Effector memory CD4-positive, alpha-beta T cell (primary cell): ENCODE results near the gene LAMB3.

Experiments
- DNase-seq, 3 donors: peaks; one replicate each; pipeline ENCODE4 v3.0.0-alpha.2; 2020
- H3K27ac ChIP-seq: 2 replicates; pipeline ENCODE4 v1.7.0; 2013; ENCODE audit warnings: mild to moderate bottlenecking, low read length, moderate library complexity; ENCODE audit not compliant: insufficient read depth, poor library complexity, severe bottlenecking
- H3K27me3 ChIP-seq: replicated peaks from 2 replicates; pipeline ENCODE4 v1.7.0; 2013; ENCODE audit warnings: mild to moderate bottlenecking, low read length; ENCODE audit not compliant: insufficient read depth, control insufficient read depth, poor library complexity, severe bottlenecking
- H3K36me3 ChIP-seq: 2 replicates; pipeline ENCODE4 v1.7.0; 2013; ENCODE audit warnings: mild to moderate bottlenecking, low read length, moderate library complexity; ENCODE audit not compliant: control insufficient read depth, insufficient read depth
- H3K4me1 ChIP-seq: 2 replicates; pipeline ENCODE4 v1.7.0; 2013; ENCODE audit warnings: low read length, mild to moderate bottlenecking; ENCODE audit not compliant: control insufficient read depth, insufficient read depth, poor library complexity, severe bottlenecking
- H3K4me3 ChIP-seq: 2 replicates; pipeline ENCODE4 v1.7.0; 2013; ENCODE audit warnings: low read length, low read depth, mild to moderate bottlenecking; ENCODE audit not compliant: insufficient read depth, poor library complexity, severe bottlenecking
- H3K9me3 ChIP-seq: 2 replicates; pipeline ENCODE4 v1.7.0; 2013; ENCODE audit warnings: mild to moderate bottlenecking, low read length, moderate library complexity; ENCODE audit not compliant: control insufficient read depth

The LAMB3 gene

DNA sequence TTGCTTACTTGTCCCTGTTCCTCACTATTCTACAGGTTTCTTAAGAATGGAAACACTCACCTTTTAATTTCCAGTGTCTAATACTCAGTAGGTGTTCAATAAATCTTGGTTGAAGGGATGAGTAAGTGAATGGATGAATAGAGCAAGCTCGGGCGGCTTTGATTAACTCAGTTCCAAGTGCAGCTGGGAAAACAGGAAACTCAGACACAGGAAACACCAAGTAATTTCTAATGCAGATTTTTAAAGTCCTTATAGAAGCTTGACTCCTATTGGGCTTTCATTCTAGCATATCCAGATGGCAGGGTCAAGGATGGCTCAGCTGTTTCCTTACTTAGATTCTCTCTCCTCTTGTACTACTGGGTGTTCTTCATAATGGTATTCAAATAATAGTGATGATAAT, 54.7 kb downstream of the LAMB3 start:
- DNase-seq = no peak

DNA sequence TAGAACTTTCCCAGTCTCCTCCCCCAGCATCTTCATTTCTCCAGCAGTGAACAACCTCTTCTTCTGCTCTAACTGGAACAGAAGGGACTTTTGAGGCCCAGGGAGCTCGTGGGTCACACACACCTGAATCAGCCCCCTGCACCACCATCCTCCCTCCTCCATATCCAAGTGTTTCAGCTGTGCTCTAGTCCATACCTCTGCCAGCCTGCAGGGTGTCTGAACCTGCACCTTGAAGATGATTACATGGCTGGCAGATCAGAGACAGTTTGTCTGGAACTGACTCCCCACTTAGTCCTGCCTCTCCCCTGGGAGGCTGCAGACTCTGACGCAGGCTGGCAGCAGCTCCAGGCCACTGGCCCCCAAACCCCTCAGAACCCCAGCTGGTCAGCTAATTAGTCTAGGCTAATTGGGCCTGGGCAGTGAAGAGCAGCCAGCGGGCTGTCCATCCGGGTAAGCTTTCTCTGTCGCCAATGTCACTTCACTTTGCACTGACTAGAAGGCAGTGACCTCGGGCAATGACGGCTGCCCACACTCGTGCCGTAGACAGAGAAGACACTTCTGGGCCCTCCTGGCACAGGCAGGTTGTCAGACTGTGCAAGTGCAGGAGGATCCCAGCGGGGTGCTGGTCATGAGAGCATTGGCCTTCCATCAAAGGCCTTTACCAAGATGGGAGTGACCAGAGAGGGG, 56.5 kb downstream of the LAMB3 start:
- DNase-seq = no peak
- Histone ChIP-seq H3K27ac (no peak overlapping the region), H3K4me3 (no peak overlapping the region), H3K4me1 (no peaks in the 10 kb centered on the region), H3K9me3 (no peaks in the 10 kb centered on the region), H3K36me3 (no peaks in the 10 kb centered on the region), H3K27me3 (no peaks in the 10 kb centered on the region)

More for the DNA sequence above, 54.7 kb downstream of the LAMB3 start:
- Histone ChIP-seq H3K4me3 (no peak overlapping the region), H3K27me3 (no peaks in the 10 kb centered on the region), H3K4me1 (no peaks in the 10 kb centered on the region), H3K27ac (no peak overlapping the region), H3K36me3 (no peaks in the 10 kb centered on the region), H3K9me3 (no peaks in the 10 kb centered on the region)

DNA sequence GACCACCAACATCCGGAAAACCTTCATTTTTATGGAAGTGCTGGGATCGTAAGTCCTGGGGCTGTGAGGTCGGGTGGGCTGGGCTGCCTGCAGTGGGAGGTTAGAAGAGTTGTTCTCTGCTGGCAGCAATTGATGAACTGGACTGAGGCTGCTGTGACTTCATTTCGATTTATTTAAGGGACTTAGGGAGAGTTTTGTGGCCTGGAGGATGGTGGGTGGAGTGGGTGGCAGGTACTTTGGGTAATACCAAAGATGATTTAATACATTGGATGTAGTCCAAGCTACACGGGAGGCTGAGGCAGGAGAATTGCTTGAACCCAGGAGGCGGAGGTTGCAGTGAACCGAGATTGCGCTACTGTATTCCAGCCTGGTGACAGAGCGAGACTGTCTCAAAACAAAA, 57.2 kb downstream of the LAMB3 start:
- H3K27me3 ChIP-seq = no peaks in the 10 kb centered on the region
- no peaks in the 10 kb centered on the region for H3K4me1 ChIP-seq
- H3K4me3 ChIP-seq = no peak overlapping the region
- no peaks in the 10 kb centered on the region for H3K36me3 ChIP-seq
- DNase-seq = no peak
- no peak overlapping the region for H3K27ac ChIP-seq
- no peaks in the 10 kb centered on the region for H3K9me3 ChIP-seq

DNA sequence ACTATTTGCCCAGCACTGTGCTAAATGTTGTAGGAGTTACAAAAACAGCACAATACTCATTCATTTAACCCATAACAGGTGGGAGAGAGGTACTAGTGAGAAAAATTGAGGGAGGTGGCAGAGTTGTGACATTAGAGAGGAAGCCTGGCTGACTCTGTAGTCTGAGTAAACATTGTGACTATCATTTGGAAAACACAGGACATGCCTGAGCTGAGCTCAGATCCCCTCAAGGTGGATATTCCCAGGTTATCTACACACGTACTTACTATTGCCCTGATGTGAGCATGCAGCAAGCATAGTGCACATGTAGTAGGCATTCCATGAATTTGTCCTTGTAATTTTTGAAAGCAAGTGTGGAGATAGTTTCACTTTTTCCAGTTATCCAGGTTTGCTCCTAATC, 57.8 kb downstream of the LAMB3 start:
- no peaks in the 10 kb centered on the region for H3K4me1 ChIP-seq
- H3K27ac ChIP-seq = no peak overlapping the region
- no peak for DNase-seq
- H3K36me3 ChIP-seq = no peaks in the 10 kb centered on the region
- no peaks in the 10 kb centered on the region for H3K27me3 ChIP-seq
- no peaks in the 10 kb centered on the region for H3K9me3 ChIP-seq
- no peak overlapping the region for H3K4me3 ChIP-seq

DNA sequence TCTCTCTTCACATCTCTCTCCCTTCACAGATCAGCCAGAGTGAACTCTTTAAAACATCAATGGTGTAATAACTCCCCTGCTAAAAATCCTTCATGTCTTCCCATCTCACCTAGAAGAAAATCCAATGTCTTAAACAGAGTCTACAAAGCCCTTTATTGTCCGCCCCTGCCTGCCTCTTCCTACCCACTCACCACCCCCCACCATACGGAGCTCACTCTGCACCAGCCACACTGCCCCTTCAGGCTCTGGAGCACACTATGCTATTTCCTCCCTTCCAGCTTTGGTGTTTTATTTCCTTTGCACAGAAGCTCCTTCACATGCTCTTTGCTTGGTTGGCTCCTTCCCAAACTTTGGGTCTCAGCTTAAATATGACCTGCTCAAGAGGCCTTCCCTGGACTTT, 58.5 kb downstream of the LAMB3 start:
- H3K36me3 ChIP-seq = no peaks in the 10 kb centered on the region
- no peaks in the 10 kb centered on the region for H3K4me1 ChIP-seq
- no peaks in the 10 kb centered on the region for H3K27me3 ChIP-seq
- no peak overlapping the region for H3K4me3 ChIP-seq
- DNase-seq = no peak
- no peak overlapping the region for H3K27ac ChIP-seq
- no peaks in the 10 kb centered on the region for H3K9me3 ChIP-seq

DNA sequence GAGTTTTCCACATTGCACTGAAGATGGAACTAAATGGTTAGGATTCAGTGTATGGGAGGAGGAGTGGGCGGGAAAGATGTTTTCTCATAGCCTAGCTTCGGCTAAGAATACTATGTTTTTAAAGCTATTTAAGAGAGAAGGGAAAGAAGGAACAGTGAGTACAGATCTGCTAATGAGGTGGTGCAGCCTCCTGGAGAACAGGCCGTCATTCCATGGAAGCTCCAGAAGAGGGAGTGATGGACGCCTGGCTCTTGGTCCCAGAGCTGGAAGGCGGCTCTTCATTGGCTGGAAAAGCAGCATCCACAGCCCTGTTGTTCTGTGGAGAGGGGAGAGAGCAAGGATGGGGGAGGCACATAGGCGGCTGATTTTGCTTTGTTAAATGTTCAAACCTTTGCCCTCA, 61.8 kb downstream of the LAMB3 start:
- Histone ChIP-seq H3K36me3 (no peaks in the 10 kb centered on the region), H3K9me3 (no peaks in the 10 kb centered on the region)

DNA sequence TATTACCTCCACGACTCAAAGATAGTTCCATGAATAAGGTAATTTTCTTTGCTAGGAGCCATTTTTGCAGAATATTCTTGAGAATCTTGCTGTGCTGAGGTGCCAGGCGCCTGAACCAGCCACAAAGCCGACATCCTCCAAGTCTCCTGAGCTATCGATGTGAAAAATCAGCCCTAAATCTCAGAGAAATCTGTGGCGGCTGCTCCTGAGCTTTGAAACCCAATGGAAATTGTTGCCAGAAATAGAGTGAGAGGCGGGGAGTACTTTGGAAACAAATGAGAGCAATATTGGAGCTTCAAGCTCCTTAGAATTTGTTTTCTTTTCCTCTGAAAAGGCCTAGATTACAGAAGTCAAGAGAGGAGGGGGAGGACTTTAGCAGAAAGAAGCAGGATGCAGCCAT, 62.4 kb downstream of the LAMB3 start:
- H3K4me3 ChIP-seq = no peak overlapping the region
- H3K36me3 ChIP-seq = no peaks in the 10 kb centered on the region
- no peak for DNase-seq
- H3K27ac ChIP-seq = no peak overlapping the region
- peaks cover 6% of the 10 kb centered on the region for H3K27me3 ChIP-seq
- H3K4me1 ChIP-seq = no peaks in the 10 kb centered on the region
- H3K9me3 ChIP-seq = no peaks in the 10 kb centered on the region

More for the DNA sequence above, 61.8 kb downstream of the LAMB3 start:
- no peaks in the 10 kb centered on the region for H3K4me1 ChIP-seq
- no peak overlapping the region for H3K27ac ChIP-seq
- DNase-seq = no peak
- H3K4me3 ChIP-seq = no peak overlapping the region
- H3K27me3 ChIP-seq = peaks cover 4% of the 10 kb centered on the region

DNA sequence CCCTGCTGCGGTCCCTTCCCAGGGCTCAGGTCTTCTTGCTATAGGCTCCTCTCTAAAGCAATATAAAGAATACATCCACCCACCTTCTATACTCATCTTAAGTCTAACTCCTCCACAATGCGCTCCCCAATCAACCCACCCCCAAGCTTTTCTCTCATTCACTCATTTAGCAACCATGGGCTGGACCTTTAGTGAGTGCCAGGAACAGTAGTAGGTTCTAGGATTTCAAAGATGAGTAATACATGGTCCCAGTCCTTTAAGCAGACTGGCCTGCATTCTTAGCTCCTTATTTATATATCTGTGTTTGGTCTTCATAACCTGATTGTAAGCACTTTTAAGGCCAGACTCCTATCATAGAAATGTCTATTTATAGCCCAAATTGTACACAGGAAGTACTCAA, 62.8 kb downstream of the LAMB3 start:
- no peak overlapping the region for H3K27ac ChIP-seq
- peaks cover 10% of the 10 kb centered on the region for H3K27me3 ChIP-seq
- no peaks in the 10 kb centered on the region for H3K4me1 ChIP-seq
- H3K36me3 ChIP-seq = no peaks in the 10 kb centered on the region
- DNase-seq = no peak
- no peaks in the 10 kb centered on the region for H3K9me3 ChIP-seq
- H3K4me3 ChIP-seq = no peak overlapping the region

DNA sequence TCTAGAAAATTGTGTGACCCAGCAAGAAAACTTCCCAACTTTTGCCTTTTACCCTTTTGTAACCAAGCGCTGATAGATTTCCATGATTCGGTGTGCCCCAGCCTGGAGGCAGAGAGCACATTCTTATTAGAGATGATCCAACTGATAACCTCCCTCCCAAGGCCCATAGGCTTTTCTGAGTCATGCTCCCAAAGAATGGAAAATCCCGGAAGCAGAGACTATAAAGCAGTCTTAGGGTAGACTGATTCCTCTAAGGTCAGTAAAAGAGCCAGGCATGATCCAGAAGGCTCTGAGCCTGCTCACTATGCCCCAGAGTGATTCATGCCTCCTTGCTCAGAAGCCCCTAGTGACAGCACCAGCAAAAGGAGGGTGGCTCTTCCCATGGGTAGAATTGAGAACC, 64.4 kb downstream of the LAMB3 start:
- Histone ChIP-seq H3K4me3 (no peak overlapping the region), H3K27me3 (peaks cover 10% of the 10 kb centered on the region)
- DNase-seq = no peak

DNA sequence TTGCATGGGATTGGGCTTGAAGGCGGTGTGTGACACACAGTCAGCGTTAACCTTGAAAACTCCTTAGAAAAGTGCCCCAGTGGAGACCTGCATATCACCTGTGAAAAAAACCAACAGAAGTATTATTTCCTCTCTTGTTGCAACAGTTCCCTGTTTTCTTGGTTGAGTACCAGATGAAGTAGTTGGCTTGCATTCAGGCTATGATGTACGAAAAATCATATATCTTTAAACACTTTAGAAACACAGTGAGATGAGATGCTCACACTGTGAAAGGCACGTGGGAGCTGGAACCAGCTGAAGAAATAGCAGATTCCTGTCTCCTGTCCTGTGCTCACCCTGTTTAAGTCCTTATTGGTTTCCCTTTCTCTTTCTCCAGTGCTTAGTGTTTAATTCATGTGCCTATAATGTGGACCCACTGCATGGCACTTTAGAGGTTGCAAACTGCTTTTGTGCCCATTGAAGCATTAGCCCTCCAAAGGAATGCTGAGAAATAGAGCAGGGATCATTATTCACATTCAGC, 65.9 kb downstream of the LAMB3 start:
- Histone ChIP-seq H3K36me3 (no peaks in the 10 kb centered on the region), H3K4me1 (no peaks in the 10 kb centered on the region), H3K9me3 (no peaks in the 10 kb centered on the region), H3K27ac (no peak overlapping the region), H3K27me3 (peaks cover 17% of the 10 kb centered on the region), H3K4me3 (no peak overlapping the region)
- DNase-seq = no peak

More for the DNA sequence above, 64.4 kb downstream of the LAMB3 start:
- Histone ChIP-seq H3K27ac (no peak overlapping the region), H3K36me3 (no peaks in the 10 kb centered on the region), H3K9me3 (no peaks in the 10 kb centered on the region), H3K4me1 (no peaks in the 10 kb centered on the region)
